CD14-positive monocyte (primary cell): ENCODE results near the gene MYO1C. TPM values are rescaled to one million over a fixed set of nuclear protein-coding genes. Genes with fewer than 3 reads are reported as not detected.

ENCODE experiments used
- DNase-seq, 3 donors: peaks; one replicate each; pipeline ENCODE4 v3.0.0-alpha.2; 2011 to 2022
- H2AFZ ChIP-seq: 2 replicates; pipeline ENCODE4 v1.6.0; 2012; ENCODE audit warnings: mild to moderate bottlenecking, low read depth, low read length, inconsistent platforms; ENCODE audit not compliant: insufficient read depth, poor library complexity, severe bottlenecking
- H3K27ac ChIP-seq, 2 donors: 1 replicate in 1 of 2; 2 replicates in 1 of 2; pipeline ENCODE4 v1.5.1; 2012 to 2013; ENCODE audit warnings: low read length in 2 of 2, control low read depth in 1 of 2, inconsistent platforms in 1 of 2, low read depth in 1 of 2, mild to moderate bottlenecking in 1 of 2
- H3K27me3 ChIP-seq, 2 donors: one replicate each; pipeline versions ENCODE4 v1.6.0 to v1.6.1; 2011 to 2013; ENCODE audit warnings: low read length in 2 of 2; ENCODE audit not compliant: control insufficient read depth in 2 of 2, insufficient read depth in 2 of 2
- H3K36me3 ChIP-seq, 2 donors: replicated peaks in 1 of 2; 1 replicate in 1 of 2; 2 replicates in 1 of 2; pipeline versions ENCODE4 v1.5.1 to v1.6.1; 2012 to 2013; ENCODE audit warnings: low read length in 2 of 2, control low read depth in 1 of 2, inconsistent platforms in 1 of 2, mild to moderate bottlenecking in 1 of 2; ENCODE audit not compliant: insufficient read depth in 2 of 2, control insufficient read depth in 1 of 2
- H3K4me1 ChIP-seq, 2 donors: 1 replicate in 1 of 2; 2 replicates in 1 of 2; pipeline versions ENCODE4 v1.5.1 to v1.6.1; 2012 to 2013; ENCODE audit warnings: low read length in 2 of 2, control low read depth in 1 of 2, inconsistent platforms in 1 of 2, mild to moderate bottlenecking in 1 of 2, moderate library complexity in 1 of 2; ENCODE audit not compliant: insufficient read depth in 2 of 2, control insufficient read depth in 1 of 2
- H3K4me2 ChIP-seq: replicated peaks from 2 replicates; pipeline ENCODE3; 2012; ENCODE audit warnings: low read length, moderate library complexity, mild to moderate bottlenecking; ENCODE audit not compliant: poor library complexity, severe bottlenecking; ENCODE audit errors: extremely low read depth
- H3K4me3 ChIP-seq, 3 experiments: fragments of 200-600 bp in 1 of 3; sonication (generic) in 1 of 3; replicated peaks in 1 of 3; 1 replicate in 2 of 3; 2 replicates in 1 of 3; pipeline ENCODE4 v1.5.1; 2011 to 2013; ENCODE audit warnings: low read length in 3 of 3, mild to moderate bottlenecking in 3 of 3, control low read depth in 2 of 3, low read depth in 2 of 3, inconsistent platforms in 1 of 3, moderate library complexity in 1 of 3
- H3K79me2 ChIP-seq: 2 replicates; pipeline ENCODE4 v1.6.0; 2012; ENCODE audit warnings: mild to moderate bottlenecking, control low read depth, inconsistent platforms, low read length, moderate library complexity; ENCODE audit not compliant: insufficient read depth
- H3K9ac ChIP-seq: 2 replicates; pipeline ENCODE4 v1.6.0; 2017; ENCODE audit warnings: low read length, mild to moderate bottlenecking; ENCODE audit not compliant: insufficient read depth, poor library complexity, severe bottlenecking
- H3K9me3 ChIP-seq, 2 donors: replicated peaks in 1 of 2; 1 replicate in 1 of 2; 2 replicates in 1 of 2; pipeline versions ENCODE4 v1.5.1 to v1.6.1; 2012 to 2013; ENCODE audit warnings: low read length in 2 of 2, control low read depth in 1 of 2; ENCODE audit not compliant: control insufficient read depth in 1 of 2, insufficient read depth in 1 of 2
- H4K20me1 ChIP-seq: 2 replicates; pipeline ENCODE4 v1.6.0; 2012; ENCODE audit warnings: mild to moderate bottlenecking, low read length, control low read depth, moderate library complexity; ENCODE audit not compliant: insufficient read depth
- H3K27ac Mint-ChIP-seq, 7 donors: one replicate each; pipeline ENCODE4 v1.8.0; 2020; ENCODE audit warnings: mild to moderate bottlenecking in 7 of 7, mixed read lengths in 7 of 7, moderate library complexity in 6 of 7, inconsistent platforms in 2 of 7
- H3K27me3 Mint-ChIP-seq, 3 donors: one replicate each; pipeline ENCODE4 v1.8.0; 2021 to 2022; ENCODE audit warnings: low read depth in 3 of 3, mild to moderate bottlenecking in 3 of 3, mixed read lengths in 3 of 3, moderate library complexity in 3 of 3, inconsistent platforms in 1 of 3
- H3K36me3 Mint-ChIP-seq, 2 donors: one replicate each; pipeline ENCODE4 v1.8.0; 2020; ENCODE audit warnings: mixed read lengths in 2 of 2, inconsistent platforms in 1 of 2, mild to moderate bottlenecking in 1 of 2
- H3K4me1 Mint-ChIP-seq: one replicate; pipeline ENCODE4 v1.8.0; 2020; ENCODE audit warnings: mild to moderate bottlenecking, mixed read lengths
- H3K4me3 Mint-ChIP-seq, 2 donors: one replicate each; pipeline ENCODE4 v1.8.0; 2020; ENCODE audit warnings: mild to moderate bottlenecking in 2 of 2, mixed read lengths in 2 of 2, moderate library complexity in 1 of 2
- H3K9me3 Mint-ChIP-seq, 7 donors: one replicate each; pipeline ENCODE4 v1.8.0; 2020 to 2022; ENCODE audit warnings: mixed read lengths in 7 of 7, mild to moderate bottlenecking in 6 of 7, moderate library complexity in 6 of 7, inconsistent platforms in 2 of 7
- CTCF ChIP-seq: fragments of 200-600 bp; IDR thresholded peaks from one replicate; pipeline ENCODE4 v1.8.0; 2022; ENCODE audit warnings: antibody characterized with exemption, mild to moderate bottlenecking
- WGBS: methylation state at CpG from one replicate; pipeline ENCODE4 v1.1.5; 2013; ENCODE audit warnings: missing lambda C conversion rate; ENCODE audit not compliant: insufficient coverage; 5-methylcytosine and 5-hydroxymethylcytosine counted together
- intact Hi-C, 2 donors: fragments of 100-400 bp; cut with micrococcal nuclease; formaldehyde crosslinking; loops; one replicate each; pipeline versions ENCODE4 v1.15.0 to v1.15.1; 2023
- polyA plus RNA-seq, 3 donors: library from polyadenylated mRNA; depleted of rRNA in 1 of 3; unstranded in 2 of 3; stranded (reverse) in 1 of 3; fragments of 300-500 nt in 2 of 3; fragments of >200 nt in 1 of 3; fragmentation: Illumina TruSeq in 2 of 3; gene quantifications; 1 replicate in 2 of 3; 2 replicates in 1 of 3; pipeline ENCODE4 v1.2.3, GENCODE V29; 2012 to 2021

Gene MYO1C
- polyA plus RNA-seq, 3 donors = 2.5 to 9.5 (median 3.1) TPM

DNA sequence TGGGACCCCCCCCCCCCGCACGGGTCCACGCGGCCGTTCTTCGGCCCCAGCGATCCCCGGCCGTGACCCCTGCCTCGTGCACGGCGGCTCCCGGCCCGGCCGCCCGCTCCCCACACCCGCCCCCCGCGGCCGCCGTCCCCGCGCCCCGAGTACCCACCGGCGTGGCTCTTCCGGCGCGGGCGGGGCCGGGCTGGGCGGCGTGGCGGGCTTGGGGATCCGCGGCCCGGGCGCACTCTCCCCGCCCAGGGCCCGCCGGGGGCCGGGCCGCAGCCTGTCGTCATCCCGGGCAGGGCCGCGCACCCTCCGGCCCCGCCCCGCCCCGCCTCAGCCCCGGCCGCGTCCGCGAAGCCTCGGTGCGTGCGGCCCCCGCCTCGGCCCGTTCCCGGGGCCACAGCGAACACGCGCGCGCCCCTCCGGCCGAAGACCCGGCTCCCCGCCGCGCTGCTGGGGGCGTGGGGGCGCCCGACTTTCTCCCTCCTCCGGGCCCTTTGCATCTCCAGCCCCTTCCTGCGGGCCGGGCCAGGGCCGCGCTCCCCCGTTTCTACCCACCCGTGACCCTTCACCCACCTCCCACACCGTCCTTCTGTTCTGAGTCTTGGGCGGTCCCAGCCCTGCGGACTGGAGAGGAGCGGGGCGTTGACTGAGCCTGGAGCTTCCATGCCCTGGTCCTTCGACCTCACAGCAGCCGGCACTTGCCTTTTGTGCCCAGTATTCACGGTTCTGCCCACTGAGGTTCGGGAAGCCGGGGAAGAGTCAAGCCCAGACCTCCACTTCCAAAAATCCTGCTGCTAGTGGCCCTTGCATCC, 840 bp downstream of the MYO1C start:
- H3K36me3 Mint-ChIP-seq = peaks cover 35 to 36% of the 10 kb centered on the region in 2 donors
- Histone ChIP-seq H3K79me2 (no peaks in the 10 kb centered on the region), H3K4me3 (peak overlapping the region; percentile 51 to 86 (median 59)), H3K9me3 (no peaks in the 10 kb centered on the region), H3K36me3 (peaks cover 18 to 22% of the 10 kb centered on the region in 2 donors), H3K27me3 (peaks cover 6 to 44% of the 10 kb centered on the region in 2 donors), H3K27ac (peak overlapping the region in 1 of 2 donors; percentile 66), H3K9ac (peak overlapping the region; percentile 63), H3K4me2 (peak overlapping the region; percentile 97), H4K20me1 (peaks cover 30% of the 10 kb centered on the region), H2AFZ (peak overlapping the region; percentile 83), H3K4me1 (peaks cover 48 to 59% of the 10 kb centered on the region in 2 donors)
- H3K27ac Mint-ChIP-seq = peak overlapping the region in 6 of 7 donors; percentile 64 to 82 (median 77)
- DNase-seq = peak in 2 of 3 donors; percentile 43 to 53
- peaks cover 37 to 66% (median 53%) of the 10 kb centered on the region in 3 donors for H3K27me3 Mint-ChIP-seq
- 2% methylated on average over 92 of the region's 94 CpGs for WGBS
- TF ChIP-seq CTCF = no peak
- peaks cover 1 to 5% (median 4%) of the 10 kb centered on the region in 7 donors for H3K9me3 Mint-ChIP-seq
- H3K4me1 Mint-ChIP-seq = peaks cover 47% of the 10 kb centered on the region
- intact Hi-C loops = loop anchor here (5.0 kb wide), 1 partner anchor 34 kb away; the partner anchor contains the start of gene CRK (in 2 of the 2)
- peak overlapping the region; percentile 82 to 93 for H3K4me3 Mint-ChIP-seq

GRCh38 chr17:1490643-1491442, 1.6 kb downstream of the MYO1C start:
- H3K9me3 Mint-ChIP-seq = peaks cover 2 to 9% (median 7%) of the 10 kb centered on the region in 7 donors
- H3K4me3 ChIP-seq = peak overlapping the region; percentile 51 to 86 (median 59)
- H3K36me3 Mint-ChIP-seq = peaks cover 27 to 28% of the 10 kb centered on the region in 2 donors
- peak overlapping the region; percentile 81 to 94 for H3K4me3 Mint-ChIP-seq
- peak in 2 of 3 donors; percentile 29 to 51 for DNase-seq
- H4K20me1 ChIP-seq = peaks cover 37% of the 10 kb centered on the region
- intact Hi-C loops = loop anchor here (5.0 kb wide), 1 partner anchor 34 kb away; the partner anchor contains the start of gene CRK (in 2 of the 2)
- H3K27me3 Mint-ChIP-seq = peaks cover 41 to 75% (median 58%) of the 10 kb centered on the region in 3 donors
- peak overlapping the region in 1 of 2 donors; percentile 66 for H3K27ac ChIP-seq
- H2AFZ ChIP-seq = peak overlapping the region; percentile 83
- no peaks in the 10 kb centered on the region for H3K9me3 ChIP-seq
- no peaks in the 10 kb centered on the region for H3K79me2 ChIP-seq
- peak overlapping the region; percentile 63 for H3K9ac ChIP-seq
- H3K27ac Mint-ChIP-seq = peak overlapping the region in 4 of 7 donors; percentile 37 to 75 (median 60)
- H3K27me3 ChIP-seq = peaks cover 10 to 52% of the 10 kb centered on the region in 2 donors
- peak overlapping the region; percentile 97 for H3K4me2 ChIP-seq
- no peak for TF ChIP-seq CTCF
- peaks cover 50% of the 10 kb centered on the region for H3K4me1 Mint-ChIP-seq
- H3K4me1 ChIP-seq = peaks cover 56 to 67% of the 10 kb centered on the region in 2 donors
- peaks cover 10 to 14% of the 10 kb centered on the region in 2 donors for H3K36me3 ChIP-seq
- under 1% methylated on average over 45 of the region's 52 CpGs for WGBS
